ENCODE data around the gene RAPGEF4.

Gene RAPGEF4

DNA sequence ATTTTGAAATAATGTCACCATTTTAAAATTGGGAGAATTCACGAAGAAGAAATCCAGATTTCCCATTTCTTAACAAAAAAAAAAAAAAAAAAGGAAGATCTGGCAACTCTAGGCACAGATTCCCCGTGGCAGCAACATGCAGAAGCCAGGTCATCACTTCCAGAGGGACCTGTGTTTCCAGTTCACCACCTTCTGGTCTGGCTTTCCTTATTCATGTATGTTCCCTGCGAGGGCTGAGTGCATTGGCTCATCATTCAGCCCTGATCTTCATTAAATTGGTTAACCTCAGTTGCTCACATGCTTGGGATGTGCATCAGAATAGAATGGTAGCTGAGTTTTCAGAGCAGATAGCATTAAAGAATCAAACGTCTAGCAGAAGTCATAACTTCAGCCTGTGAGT lies 315.0 kb downstream of the RAPGEF4 start:
- H3K4me3 ChIP-seq = no peak overlapping the region
- TF ChIP-seq FOXP2 (optimal IDR thresholded peaks at IDR 0.05; ENCODE audit: control extremely low read depth, extremely low read length, insufficient read depth) (no peak), EZH2 (IDR thresholded peaks at IDR 0.05) (no peak), POLR2AphosphoS5 (IDR thresholded peaks at IDR 0.05; ENCODE audit: borderline replicate concordance, low read depth, low read length) (no peak)
- H3K27ac ChIP-seq = peak overlapping the region; percentile 90
- H3K36me3 ChIP-seq (ENCODE audit: insufficient read depth, low read length) = no peaks in the 10 kb centered on the region; the same call in 1 of the 2 replicates
- no peaks in the 10 kb centered on the region for H3K9me3 ChIP-seq (ENCODE audit: low read depth, low read length)
- no peak for DNase-seq (ENCODE audit: low read depth, low spot score)
- H3K9ac ChIP-seq (ENCODE audit: insufficient read length) = no peak overlapping the region

DNA sequence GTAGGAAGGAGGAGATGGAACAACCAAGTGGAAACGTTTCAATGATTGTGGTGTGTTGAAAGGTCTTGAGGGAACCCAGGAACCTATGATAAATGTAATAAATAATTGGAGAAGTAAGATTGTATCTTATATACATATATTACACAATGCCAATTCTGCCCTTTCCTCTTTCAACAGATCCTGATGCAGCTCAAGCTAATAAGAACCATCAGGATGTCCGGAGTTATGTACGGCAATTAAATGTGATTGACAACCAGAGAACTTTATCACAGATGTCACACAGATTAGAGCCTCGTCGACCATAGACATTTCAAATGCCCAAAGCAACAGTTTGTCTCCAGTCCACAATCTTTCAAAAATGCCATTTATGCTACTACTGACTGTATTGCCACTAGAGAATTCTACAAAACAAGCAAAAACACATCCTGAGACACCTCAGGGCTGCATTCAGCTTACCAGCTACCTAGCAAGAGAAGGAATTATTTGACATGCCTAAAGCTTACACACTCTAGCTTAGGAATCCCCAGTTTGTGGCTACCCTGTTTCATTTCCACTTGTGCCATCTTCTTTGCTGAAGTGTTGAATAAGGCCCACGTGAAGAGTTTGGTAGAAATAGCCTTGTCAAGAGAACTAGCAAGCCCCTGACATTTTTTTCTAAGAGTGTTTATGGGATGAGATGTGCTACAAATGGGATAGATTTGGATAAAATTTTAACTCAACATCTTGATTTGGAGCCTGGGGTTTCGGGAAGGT lies 316.0 kb downstream of the RAPGEF4 start:
- no peak for DNase-seq (ENCODE audit: low read depth, low spot score)
- no peaks in the 10 kb centered on the region; the same call in 1 of the 2 replicates for H3K36me3 ChIP-seq (ENCODE audit: insufficient read depth, low read length)
- no peak overlapping the region for H3K9ac ChIP-seq (ENCODE audit: insufficient read length)
- H3K4me3 ChIP-seq = no peak overlapping the region
- peak overlapping the region; percentile 71 for H3K27ac ChIP-seq
- H3K9me3 ChIP-seq (ENCODE audit: low read depth, low read length) = no peaks in the 10 kb centered on the region
- TF ChIP-seq EZH2 (IDR thresholded peaks at IDR 0.05) = no peak
- no peak for TF ChIP-seq POLR2AphosphoS5 (IDR thresholded peaks at IDR 0.05; ENCODE audit: borderline replicate concordance, low read depth, low read length)
- no peak for TF ChIP-seq FOXP2 (optimal IDR thresholded peaks at IDR 0.05; ENCODE audit: control extremely low read depth, extremely low read length, insufficient read depth)

DNA sequence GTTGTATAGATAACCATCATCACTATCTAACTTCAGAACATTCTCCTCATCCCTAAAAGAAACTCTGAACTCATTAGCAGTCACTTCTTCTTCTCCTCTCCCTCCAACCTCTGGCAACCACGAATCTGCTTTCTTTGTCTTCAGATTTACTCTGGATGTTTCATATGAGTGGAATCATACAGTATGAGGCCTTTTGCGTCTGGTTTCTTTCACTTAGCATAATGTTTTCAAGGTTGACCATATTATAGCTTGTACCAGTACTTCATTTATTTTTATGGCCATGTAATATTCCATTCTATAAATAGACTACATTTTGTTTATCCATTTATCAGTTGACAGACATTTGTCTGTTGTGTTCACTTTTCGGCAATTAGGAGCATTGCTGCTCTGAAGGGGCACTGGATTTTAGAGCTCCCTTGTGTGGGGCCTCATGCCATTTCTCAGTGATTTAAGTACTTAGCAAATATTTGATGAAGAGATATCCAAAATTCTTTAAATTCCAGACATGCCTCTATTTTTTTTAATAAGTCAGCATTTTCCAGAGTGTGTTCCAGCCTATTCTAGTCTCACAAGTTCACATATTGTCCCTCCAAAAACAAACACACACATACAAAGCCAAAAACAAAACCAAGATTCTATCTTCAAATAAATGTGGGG lies 317.5 kb downstream of the RAPGEF4 start:
- TF ChIP-seq POLR2AphosphoS5 (IDR thresholded peaks at IDR 0.05; ENCODE audit: borderline replicate concordance, low read depth, low read length) (no peak), EZH2 (IDR thresholded peaks at IDR 0.05) (no peak), FOXP2 (optimal IDR thresholded peaks at IDR 0.05; ENCODE audit: control extremely low read depth, extremely low read length, insufficient read depth) (no peak)
- Histone ChIP-seq H3K4me3 (peak overlapping the region; percentile 29), H3K36me3 (ENCODE audit: insufficient read depth, low read length) (no peaks in the 10 kb centered on the region; the same call in 1 of the 2 replicates), H3K9me3 (ENCODE audit: low read depth, low read length) (no peaks in the 10 kb centered on the region), H3K9ac (ENCODE audit: insufficient read length) (peak overlapping the region; percentile 56), H3K27ac (peak overlapping the region; percentile 93)
- DNase-seq (ENCODE audit: low read depth, low spot score) = peak; percentile 66

DNA sequence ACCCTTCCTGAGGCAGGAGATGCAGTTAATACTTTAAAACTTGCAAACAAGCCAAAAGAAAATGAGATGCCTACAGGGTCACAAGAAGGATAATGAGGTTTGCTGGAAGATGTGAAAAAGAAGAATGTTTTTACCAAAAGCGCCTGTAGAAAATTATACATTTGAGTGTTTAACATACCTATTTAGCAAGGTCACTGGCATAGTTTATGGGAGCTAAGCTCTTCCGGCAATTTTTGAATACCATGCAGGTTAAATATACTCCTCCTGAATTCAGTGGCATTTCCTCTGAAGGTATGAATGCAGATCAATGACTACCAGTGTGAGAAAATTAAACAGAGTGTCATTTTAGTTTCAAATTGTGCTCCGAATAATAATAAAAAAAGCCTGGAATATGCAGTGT lies 318.8 kb downstream of the RAPGEF4 start:
- TF ChIP-seq FOXP2 (optimal IDR thresholded peaks at IDR 0.05; ENCODE audit: control extremely low read depth, extremely low read length, insufficient read depth) (no peak), POLR2AphosphoS5 (IDR thresholded peaks at IDR 0.05; ENCODE audit: borderline replicate concordance, low read depth, low read length) (no peak), EZH2 (IDR thresholded peaks at IDR 0.05) (no peak)
- Histone ChIP-seq H3K36me3 (ENCODE audit: insufficient read depth, low read length) (no peaks in the 10 kb centered on the region; the same call in 1 of the 2 replicates), H3K27ac (peak overlapping the region; percentile 93), H3K4me3 (0 out of 2 replicates have a peak overlapping the region, but pooled peaks have one; percentile 14), H3K9ac (ENCODE audit: insufficient read length) (no peak overlapping the region), H3K9me3 (ENCODE audit: low read depth, low read length) (no peaks in the 10 kb centered on the region)
- DNase-seq (ENCODE audit: low read depth, low spot score) = no peak

DNA sequence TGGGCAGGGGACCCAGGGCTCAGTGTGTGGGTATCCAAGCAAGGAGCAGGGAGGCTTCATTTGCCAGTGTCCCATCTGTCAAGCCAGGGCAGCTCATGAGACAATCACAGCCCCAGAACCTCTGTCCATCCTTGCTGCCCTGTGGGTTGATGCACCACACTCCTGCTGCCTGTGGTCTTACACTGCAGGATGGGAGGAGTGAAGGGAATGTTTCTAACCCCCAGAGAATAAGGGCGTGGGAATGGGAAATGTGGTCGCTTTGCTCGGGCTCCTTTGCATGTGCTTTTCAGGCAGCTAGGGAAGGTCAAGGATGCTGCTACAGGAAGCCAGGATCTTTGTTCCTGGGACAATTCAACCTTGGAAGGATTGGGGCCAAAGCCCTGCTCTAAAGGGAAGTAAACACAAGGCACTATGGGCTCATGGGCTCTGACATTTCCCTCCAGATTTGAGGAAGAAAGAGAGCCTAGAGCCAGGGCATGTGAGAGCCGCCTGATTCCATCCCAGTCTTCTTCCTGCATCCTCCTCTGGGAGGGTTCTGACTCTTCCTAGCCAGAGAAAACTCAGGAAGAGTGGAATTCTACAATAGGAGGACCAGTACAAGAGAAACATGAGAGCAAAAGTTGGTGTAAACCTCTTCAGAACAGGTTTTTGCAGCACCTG lies 321.2 kb downstream of the RAPGEF4 start:
- Histone ChIP-seq H3K9me3 (ENCODE audit: low read depth, low read length) (no peaks in the 10 kb centered on the region), H3K9ac (ENCODE audit: insufficient read length) (no peak overlapping the region), H3K4me3 (no peak overlapping the region), H3K36me3 (ENCODE audit: insufficient read depth, low read length) (no peaks in the 10 kb centered on the region; the same call in 1 of the 2 replicates), H3K27ac (no peak overlapping the region)
- TF ChIP-seq EZH2 (IDR thresholded peaks at IDR 0.05) (no peak), FOXP2 (optimal IDR thresholded peaks at IDR 0.05; ENCODE audit: control extremely low read depth, extremely low read length, insufficient read depth) (no peak), POLR2AphosphoS5 (IDR thresholded peaks at IDR 0.05; ENCODE audit: borderline replicate concordance, low read depth, low read length) (no peak)
- DNase-seq (ENCODE audit: low read depth, low spot score) = no peak

DNA sequence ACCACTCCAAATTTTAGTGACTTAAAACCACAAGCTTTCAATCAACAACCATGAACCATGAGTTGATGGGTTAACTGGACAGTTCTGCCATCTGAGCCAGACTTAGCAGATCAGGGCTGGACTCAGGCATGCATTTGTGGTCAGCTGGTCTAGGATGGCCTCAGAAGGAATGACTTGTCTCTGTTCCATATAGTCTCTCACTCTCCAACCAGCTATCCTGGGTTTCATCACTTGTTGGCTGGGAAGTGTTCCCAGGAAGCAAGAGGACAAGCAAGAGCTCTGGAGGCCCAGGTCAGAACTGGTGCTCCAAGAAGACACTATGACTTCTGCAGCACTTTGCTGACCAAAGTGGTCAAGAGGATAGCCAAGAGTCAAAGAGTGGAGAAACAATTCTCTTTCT lies 322.5 kb downstream of the RAPGEF4 start:
- Histone ChIP-seq H3K9ac (ENCODE audit: insufficient read length) (no peak overlapping the region), H3K36me3 (ENCODE audit: insufficient read depth, low read length) (no peaks in the 10 kb centered on the region), H3K4me3 (no peak overlapping the region), H3K27ac (no peak overlapping the region), H3K9me3 (ENCODE audit: low read depth, low read length) (no peaks in the 10 kb centered on the region)
- no peak for TF ChIP-seq FOXP2 (optimal IDR thresholded peaks at IDR 0.05; ENCODE audit: control extremely low read depth, extremely low read length, insufficient read depth)
- TF ChIP-seq POLR2AphosphoS5 (IDR thresholded peaks at IDR 0.05; ENCODE audit: borderline replicate concordance, low read depth, low read length) = no peak
- TF ChIP-seq EZH2 (IDR thresholded peaks at IDR 0.05) = no peak
- DNase-seq (ENCODE audit: low read depth, low spot score) = no peak

DNA sequence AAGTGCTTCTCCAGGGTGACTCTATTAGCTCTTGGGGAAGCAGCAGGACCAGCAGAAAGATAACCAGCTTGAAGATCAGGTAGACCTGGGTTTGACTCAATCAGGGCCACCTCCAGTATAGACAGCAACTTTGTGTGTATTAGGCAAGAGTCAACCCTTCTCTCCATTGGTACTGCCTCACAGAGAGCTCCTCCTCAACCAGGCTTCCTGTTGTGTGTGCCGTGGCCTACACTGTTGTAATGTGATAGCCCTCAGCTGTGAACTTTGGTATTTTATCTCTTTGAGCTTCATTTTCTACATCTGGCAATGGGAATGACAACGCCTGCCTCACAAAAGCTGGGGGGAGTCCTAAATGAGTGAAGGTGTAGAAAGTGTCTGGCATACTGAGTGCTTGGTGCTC lies 323.0 kb downstream of the RAPGEF4 start:
- H3K9me3 ChIP-seq (ENCODE audit: low read depth, low read length) = no peaks in the 10 kb centered on the region
- H3K36me3 ChIP-seq (ENCODE audit: insufficient read depth, low read length) = no peaks in the 10 kb centered on the region
- DNase-seq (ENCODE audit: low read depth, low spot score) = no peak
- H3K9ac ChIP-seq (ENCODE audit: insufficient read length) = no peak overlapping the region
- no peak overlapping the region for H3K4me3 ChIP-seq
- no peak for TF ChIP-seq POLR2AphosphoS5 (IDR thresholded peaks at IDR 0.05; ENCODE audit: borderline replicate concordance, low read depth, low read length)
- TF ChIP-seq EZH2 (IDR thresholded peaks at IDR 0.05) = no peak
- no peak for TF ChIP-seq FOXP2 (optimal IDR thresholded peaks at IDR 0.05; ENCODE audit: control extremely low read depth, extremely low read length, insufficient read depth)
- peak overlapping the region; percentile 45 for H3K27ac ChIP-seq

DNA sequence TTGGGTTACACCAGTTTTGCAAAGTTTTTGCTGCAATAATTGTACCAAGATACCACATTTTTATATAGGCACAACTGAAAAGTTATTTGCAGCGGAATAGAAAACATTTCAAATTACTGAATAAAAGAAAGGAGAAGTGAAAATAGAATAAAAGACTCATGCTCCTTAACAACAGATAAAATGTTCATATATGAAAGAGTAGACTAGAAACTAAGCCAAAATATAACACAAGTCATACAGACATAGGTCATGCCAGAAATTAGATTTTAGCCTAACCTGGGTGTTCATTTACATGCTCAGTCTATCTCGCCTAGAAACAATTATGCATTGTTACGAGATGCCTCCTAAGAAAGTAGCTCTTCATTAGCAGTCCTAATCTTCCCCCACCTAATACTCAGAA lies 323.6 kb downstream of the RAPGEF4 start:
- no peak for DNase-seq (ENCODE audit: low read depth, low spot score)
- H3K36me3 ChIP-seq (ENCODE audit: insufficient read depth, low read length) = no peaks in the 10 kb centered on the region
- no peak overlapping the region for H3K9ac ChIP-seq (ENCODE audit: insufficient read length)
- TF ChIP-seq FOXP2 (optimal IDR thresholded peaks at IDR 0.05; ENCODE audit: control extremely low read depth, extremely low read length, insufficient read depth) (no peak), EZH2 (IDR thresholded peaks at IDR 0.05) (no peak), POLR2AphosphoS5 (IDR thresholded peaks at IDR 0.05; ENCODE audit: borderline replicate concordance, low read depth, low read length) (no peak)
- no peak overlapping the region for H3K4me3 ChIP-seq
- no peaks in the 10 kb centered on the region for H3K9me3 ChIP-seq (ENCODE audit: low read depth, low read length)
- peak overlapping the region; percentile 45 for H3K27ac ChIP-seq

Data from SK-N-MC (cell line).